ENCODE data around the gene NR3C1. TPM values are rescaled to one million over a fixed set of nuclear protein-coding genes. Genes with fewer than 3 reads are reported as not detected.

The NR3C1 gene
- total and polyA plus RNA-seq, 2 of the 13 experiments (the other 11 are each of a cell fraction or from before 2014, with no cell fraction given) = 10.0 to 24.3 TPM

DNA sequence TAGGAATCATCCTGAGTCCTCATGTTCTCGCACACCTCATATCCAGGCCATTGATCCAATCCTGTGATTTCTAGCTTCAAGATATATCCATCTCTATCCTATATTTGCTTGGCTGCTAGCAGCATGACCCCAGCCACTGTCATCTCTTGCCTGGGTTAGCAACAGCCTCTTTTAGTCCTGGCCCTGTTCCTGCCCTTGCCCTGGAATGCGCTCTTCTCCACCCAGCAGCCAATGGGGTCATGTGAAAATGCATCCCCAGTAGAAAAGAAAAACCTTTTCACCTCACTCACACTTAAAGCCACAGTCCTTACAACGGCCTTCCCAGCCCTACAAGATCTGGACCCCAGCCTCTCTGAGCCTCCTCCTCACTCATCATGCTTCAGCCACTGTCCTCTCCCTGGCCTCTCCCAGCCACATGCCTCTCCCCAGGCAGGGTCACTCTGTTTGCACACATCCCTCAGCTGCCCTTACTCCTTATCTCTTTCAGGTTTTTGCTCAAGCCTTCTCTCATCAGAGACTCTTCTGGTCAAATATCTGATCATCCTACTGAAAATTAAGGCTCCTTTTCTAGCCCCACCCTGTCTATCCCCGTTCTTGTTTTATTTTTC lies 34.3 kb upstream of the NR3C1 start:
- H3K27me3 ChIP-seq (ENCODE audit: control insufficient read depth in 1 of 2, insufficient read depth in 2 of 2, low read length in 2 of 2) = peaks cover 0 to 6% of the 10 kb centered on the region in 2 experiments; a peak in 3 of 5 replicates
- POLR2A ChIA-PET = no interaction called here
- H3K9me3 ChIP-seq (ENCODE audit: low read length) = no peaks in the 10 kb centered on the region
- DNase-seq (ENCODE audit: low spot score) = no peak
- H3K4me2 ChIP-seq (ENCODE audit: low read depth, low read length) = no peak overlapping the region
- H3K9ac ChIP-seq (ENCODE audit: insufficient read depth, low read depth, low read length) = no peak overlapping the region
- CTCF ChIA-PET (ENCODE audit: low intra/inter-chr PET ratio, low total read pairs) = no interaction called here
- WGBS (ENCODE audit: low lambda C conversion rate) = 32% methylated on average over 4 of the region's 4 CpGs
- intact Hi-C loops (cut with micrococcal nuclease; ENCODE audit: unreplicated experiment) = no loop called here
- no peak for FAIRE-seq
- no peak overlapping the region for H3K27ac ChIP-seq (ENCODE audit: extremely low read length, insufficient read depth, low read length)
- H3K79me2 ChIP-seq (ENCODE audit: insufficient read depth, low read length) = no peaks in the 10 kb centered on the region
- H3K4me3 ChIP-seq (replicated peaks in 1 of 3; ENCODE audit: insufficient read depth in 1 of 3, low read depth in 2 of 3, low read length in 3 of 3) = no peak overlapping the region
- no peaks in the 10 kb centered on the region for H4K20me1 ChIP-seq (ENCODE audit: insufficient read depth, low read length)
- H3K36me3 ChIP-seq (replicated peaks in 1 of 2; ENCODE audit: control insufficient read depth in 1 of 2, insufficient read depth in 2 of 2, low read length in 2 of 2) = no peaks in the 10 kb centered on the region
- peak; percentile 38; the same call in 1 of the 3 replicates for ATAC-seq
- no peak overlapping the region for H2AFZ ChIP-seq (ENCODE audit: low read length)
- peaks cover 26% of the 10 kb centered on the region for H3K4me1 ChIP-seq (ENCODE audit: insufficient read depth, low read length)
- no TSS peak for BruUV-seq (replicated peaks)
- in situ Hi-C loops (cut with HindIII; ENCODE audit: extremely low pct_ligation_motif_present, low pct_unique_long_range_greater_than_20kb) = loop anchor here (25.0 kb wide), 1 partner anchor 375 kb away; the partner anchor contains the start of gene HMHB1
- TF ChIP-seq ZEB1 (IDR thresholded peaks at IDR 0.05; ENCODE audit: insufficient replicate concordance, low read depth) (no peak), ZNF564 (CRISPR knock-in tag; IDR thresholded peaks at IDR 0.05) (no peak), CEBPB (IDR thresholded peaks at IDR 0.05; ENCODE audit: borderline replicate concordance, low read depth, low read length) (no peak), HINFP (CRISPR knock-in tag; IDR thresholded peaks at IDR 0.05; ENCODE audit: low read depth) (no peak), NR1H2 (CRISPR knock-in tag; IDR thresholded peaks at IDR 0.05; ENCODE audit: borderline replicate concordance, low read depth) (no peak), ZBTB37 (CRISPR knock-in tag; IDR thresholded peaks at IDR 0.05) (no peak), ZNF160 (CRISPR knock-in tag; IDR thresholded peaks at IDR 0.05) (no peak), PAWR (CRISPR knock-in tag; IDR thresholded peaks at IDR 0.05; ENCODE audit: borderline replicate concordance) (no peak), ZFY (CRISPR knock-in tag; IDR thresholded peaks at IDR 0.05) (no peak), EEA1 (CRISPR knock-in tag; IDR thresholded peaks at IDR 0.05; ENCODE audit: borderline replicate concordance) (no peak), LCORL (IDR thresholded peaks at IDR 0.05) (no peak), LCORL (CRISPR knock-in tag; IDR thresholded peaks at IDR 0.05) (no peak), SALL1 (CRISPR knock-in tag; IDR thresholded peaks at IDR 0.05) (no peak), ZNF678 (CRISPR knock-in tag; IDR thresholded peaks at IDR 0.05) (no peak), BRD4 (CRISPR knock-in tag; IDR thresholded peaks at IDR 0.05) (no peak), CCDC6 (CRISPR knock-in tag; IDR thresholded peaks at IDR 0.05) (no peak)
- TF ChIP-seq, protein P1, sequence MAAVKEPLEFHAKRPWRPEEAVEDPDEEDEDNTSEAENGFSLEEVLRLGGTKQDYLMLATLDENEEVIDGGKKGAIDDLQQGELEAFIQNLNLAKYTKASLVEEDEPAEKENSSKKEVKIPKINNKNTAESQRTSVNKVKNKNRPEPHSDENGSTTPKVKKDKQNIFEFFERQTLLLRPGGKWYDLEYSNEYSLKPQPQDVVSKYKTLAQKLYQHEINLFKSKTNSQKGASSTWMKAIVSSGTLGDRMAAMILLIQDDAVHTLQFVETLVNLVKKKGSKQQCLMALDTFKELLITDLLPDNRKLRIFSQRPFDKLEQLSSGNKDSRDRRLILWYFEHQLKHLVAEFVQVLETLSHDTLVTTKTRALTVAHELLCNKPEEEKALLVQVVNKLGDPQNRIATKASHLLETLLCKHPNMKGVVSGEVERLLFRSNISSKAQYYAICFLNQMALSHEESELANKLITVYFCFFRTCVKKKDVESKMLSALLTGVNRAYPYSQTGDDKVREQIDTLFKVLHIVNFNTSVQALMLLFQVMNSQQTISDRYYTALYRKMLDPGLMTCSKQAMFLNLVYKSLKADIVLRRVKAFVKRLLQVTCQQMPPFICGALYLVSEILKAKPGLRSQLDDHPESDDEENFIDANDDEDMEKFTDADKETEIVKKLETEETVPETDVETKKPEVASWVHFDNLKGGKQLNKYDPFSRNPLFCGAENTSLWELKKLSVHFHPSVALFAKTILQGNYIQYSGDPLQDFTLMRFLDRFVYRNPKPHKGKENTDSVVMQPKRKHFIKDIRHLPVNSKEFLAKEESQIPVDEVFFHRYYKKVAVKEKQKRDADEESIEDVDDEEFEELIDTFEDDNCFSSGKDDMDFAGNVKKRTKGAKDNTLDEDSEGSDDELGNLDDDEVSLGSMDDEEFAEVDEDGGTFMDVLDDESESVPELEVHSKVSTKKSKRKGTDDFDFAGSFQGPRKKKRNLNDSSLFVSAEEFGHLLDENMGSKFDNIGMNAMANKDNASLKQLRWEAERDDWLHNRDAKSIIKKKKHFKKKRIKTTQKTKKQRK (IDR thresholded peaks at IDR 0.05; ENCODE audit: low read length) = no peak
- TF ChIP-seq, protein P2, sequence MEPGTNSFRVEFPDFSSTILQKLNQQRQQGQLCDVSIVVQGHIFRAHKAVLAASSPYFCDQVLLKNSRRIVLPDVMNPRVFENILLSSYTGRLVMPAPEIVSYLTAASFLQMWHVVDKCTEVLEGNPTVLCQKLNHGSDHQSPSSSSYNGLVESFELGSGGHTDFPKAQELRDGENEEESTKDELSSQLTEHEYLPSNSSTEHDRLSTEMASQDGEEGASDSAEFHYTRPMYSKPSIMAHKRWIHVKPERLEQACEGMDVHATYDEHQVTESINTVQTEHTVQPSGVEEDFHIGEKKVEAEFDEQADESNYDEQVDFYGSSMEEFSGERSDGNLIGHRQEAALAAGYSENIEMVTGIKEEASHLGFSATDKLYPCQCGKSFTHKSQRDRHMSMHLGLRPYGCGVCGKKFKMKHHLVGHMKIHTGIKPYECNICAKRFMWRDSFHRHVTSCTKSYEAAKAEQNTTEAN (CRISPR knock-in tag; conservative IDR thresholded peaks at IDR 0.05) = no peak

Measured in HepG2 (cell line).